ENCODE measurements around the gene STKLD1.
A peak's percentile ranks its signal among the peaks of the same experiment; 100 is the strongest.
"Not testable (repeated sequence)": the region's sequence is repeated elsewhere in the genome, so short reads cannot be mapped to it uniquely, and the experiment has no call there.

STKLD1 gene

DNA sequence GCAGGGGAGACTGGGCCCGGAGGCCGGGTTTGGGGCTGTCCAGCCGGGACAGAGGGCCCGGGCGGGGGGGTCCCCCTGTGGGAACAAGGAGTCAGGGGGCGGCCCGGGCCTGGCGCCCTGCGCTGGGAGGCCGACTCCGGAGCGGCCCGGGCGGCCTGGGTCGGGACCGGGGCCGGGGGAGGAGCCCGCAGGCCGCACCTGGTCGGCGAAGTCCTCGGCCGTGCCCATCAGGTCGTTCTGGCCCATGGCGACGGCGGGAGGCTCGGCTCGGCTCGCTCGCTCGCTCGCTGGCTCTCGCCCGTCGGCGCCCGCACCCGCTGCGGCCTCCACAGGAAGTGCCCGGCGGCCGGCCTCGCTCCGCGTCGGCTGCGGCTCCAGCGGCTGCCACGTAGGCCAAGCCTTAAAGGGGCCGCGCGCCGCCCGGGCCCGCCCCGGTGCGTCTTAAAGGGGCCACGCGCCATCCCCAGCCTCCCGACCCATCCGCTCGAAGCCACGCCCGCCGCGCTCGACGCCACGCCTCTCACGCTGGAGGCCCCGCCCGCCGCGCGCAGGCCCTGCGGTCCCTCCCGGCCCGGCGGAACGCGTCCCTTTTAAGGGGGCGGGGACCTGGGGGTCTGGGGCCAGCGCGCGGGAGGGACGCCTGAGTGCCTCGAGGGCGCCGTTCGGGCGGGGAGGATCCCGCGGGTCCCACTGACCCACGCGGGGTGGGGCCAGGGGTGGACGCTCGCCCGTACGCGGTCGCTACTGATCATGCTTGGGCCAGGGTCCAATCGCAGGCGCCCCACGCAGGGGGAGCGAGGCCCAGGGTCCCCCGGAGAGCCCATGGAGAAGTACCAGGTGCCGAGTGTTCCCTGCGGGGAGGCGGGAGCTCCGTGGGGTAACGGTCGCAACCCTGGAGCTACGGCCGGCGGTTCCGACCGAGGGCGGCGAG lies at the start of gene STKLD1, which contains the start of gene SURF4:
Gene STKLD1, plus strand, starts transcription at position 643 of the 931 bp plus-strand sequence. Its CDS starts 108 bp downstream, at position 751.
Gene SURF4, minus strand, starts transcription at position 337 of the 931 bp plus-strand sequence. Its CDS starts 91 bp downstream, at position 246.
- DNase-seq = peak; percentile 98

- DNase-seq = not testable (repeated sequence)
Observed at GRCh38 chr9:133327021-133327420, 49.1 kb upstream of the STKLD1 start.

- no peak for DNase-seq
Observed at GRCh38 chr9:133327834-133328484, 48.2 kb upstream of the STKLD1 start.

GRCh38 chr9:133329306-133330156 lies 46.6 kb upstream of the STKLD1 start:
- not testable (repeated sequence) for DNase-seq

DNA sequence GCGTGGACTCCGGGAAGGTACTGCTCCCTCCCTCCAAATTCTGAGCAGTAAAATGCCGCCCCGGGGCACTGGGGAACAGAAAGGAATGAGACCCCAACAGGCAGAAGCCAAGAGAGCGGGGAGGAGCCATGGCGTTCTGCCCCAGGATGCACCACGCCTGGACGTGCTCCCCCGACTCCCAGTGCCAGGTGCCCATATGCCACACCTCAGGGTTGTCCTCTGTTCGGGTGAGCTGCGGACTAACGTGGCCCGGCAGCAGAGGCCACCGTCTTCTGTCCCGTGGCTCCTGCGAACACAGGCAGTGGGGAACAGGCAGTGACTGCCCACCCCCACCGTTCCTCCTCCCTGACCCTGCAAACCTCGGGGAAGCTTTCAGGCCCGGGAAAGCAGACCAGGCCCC lies 44.9 kb upstream of the STKLD1 start:
- DNase-seq = no peak

DNA sequence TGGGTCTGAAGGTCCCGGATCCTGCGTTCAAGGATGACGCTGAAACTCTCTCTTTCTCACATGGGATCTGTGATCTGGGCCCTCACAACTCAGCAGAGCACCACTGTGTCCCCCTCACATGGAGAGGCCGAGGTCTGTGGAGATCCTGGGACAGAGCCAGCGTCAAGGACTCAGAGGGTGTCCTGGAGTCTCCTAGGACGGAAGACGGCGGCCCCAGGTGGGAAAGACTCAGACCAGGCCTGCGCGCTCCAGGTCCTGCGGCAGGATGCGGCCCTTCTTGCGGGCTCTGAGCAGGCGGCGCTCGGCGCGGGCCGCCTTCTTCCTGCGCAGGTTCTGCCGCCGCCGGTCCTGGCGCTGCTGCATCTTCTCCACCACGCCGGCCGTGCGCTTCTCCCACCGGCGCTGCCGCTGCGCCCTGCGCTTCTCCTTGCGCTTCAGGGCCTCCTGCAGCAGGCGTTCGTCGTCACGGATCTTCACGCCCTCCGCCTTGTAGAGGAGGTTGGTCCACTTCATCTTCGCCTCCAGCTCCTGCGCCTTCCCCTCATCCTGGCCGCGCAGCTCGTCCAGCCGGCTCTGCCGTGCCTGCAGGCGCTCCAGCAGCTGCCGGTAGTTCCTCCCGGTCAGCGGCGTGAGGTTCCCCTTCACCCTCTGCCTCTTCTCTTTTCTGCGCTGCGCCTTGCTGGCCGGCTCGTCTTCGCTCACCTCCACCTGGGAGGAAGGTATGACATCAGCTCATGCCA lies 44.4 kb upstream of the STKLD1 start:
- no peak for DNase-seq

DNA sequence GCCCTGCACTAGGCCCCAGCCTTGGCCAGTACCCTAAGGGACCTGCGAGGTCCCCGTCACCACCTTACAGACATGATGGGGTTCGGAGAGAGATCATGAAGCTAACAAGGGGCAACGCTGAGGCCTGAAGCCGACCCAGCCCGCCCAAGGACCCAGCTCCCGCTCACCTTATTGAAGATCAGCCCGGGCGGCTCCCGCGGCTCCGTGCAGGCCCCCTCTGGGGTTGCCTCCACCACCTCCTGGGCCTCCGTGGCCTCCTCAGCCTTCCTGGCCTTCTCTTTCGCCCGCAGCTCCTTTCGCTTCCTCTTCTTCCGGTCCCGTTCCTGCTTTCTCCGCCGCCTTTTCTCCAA lies 43.8 kb upstream of the STKLD1 start:
- no peak for DNase-seq

- no peak for DNase-seq
Observed at GRCh38 chr9:133333011-133333410, 43.2 kb upstream of the STKLD1 start.

GRCh38 chr9:133333566-133333965 lies 42.6 kb upstream of the STKLD1 start:
- no peak for DNase-seq

- DNase-seq = no peak
Observed at GRCh38 chr9:133334161-133334560, 42.0 kb upstream of the STKLD1 start.

DNA sequence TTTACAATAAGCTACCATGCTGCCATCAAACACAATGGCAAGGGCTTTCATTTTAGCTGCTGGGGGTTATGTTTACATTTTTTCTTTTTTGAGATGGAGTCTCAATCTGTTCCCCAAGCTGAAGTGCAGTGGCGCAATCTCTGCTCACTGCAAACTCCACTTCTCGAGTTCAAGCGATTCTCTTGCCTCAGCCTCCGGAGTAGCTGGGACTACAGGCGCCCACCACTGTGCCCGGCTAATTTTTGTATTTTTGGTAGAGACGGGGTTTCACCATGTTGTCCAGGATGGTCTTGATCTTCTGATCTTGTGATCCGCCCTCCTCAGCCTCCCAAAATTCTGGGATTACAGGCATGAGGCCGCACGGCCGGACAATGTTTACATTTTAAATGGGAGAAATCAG lies 41.3 kb upstream of the STKLD1 start:
- DNase-seq = not testable (repeated sequence)

DNA sequence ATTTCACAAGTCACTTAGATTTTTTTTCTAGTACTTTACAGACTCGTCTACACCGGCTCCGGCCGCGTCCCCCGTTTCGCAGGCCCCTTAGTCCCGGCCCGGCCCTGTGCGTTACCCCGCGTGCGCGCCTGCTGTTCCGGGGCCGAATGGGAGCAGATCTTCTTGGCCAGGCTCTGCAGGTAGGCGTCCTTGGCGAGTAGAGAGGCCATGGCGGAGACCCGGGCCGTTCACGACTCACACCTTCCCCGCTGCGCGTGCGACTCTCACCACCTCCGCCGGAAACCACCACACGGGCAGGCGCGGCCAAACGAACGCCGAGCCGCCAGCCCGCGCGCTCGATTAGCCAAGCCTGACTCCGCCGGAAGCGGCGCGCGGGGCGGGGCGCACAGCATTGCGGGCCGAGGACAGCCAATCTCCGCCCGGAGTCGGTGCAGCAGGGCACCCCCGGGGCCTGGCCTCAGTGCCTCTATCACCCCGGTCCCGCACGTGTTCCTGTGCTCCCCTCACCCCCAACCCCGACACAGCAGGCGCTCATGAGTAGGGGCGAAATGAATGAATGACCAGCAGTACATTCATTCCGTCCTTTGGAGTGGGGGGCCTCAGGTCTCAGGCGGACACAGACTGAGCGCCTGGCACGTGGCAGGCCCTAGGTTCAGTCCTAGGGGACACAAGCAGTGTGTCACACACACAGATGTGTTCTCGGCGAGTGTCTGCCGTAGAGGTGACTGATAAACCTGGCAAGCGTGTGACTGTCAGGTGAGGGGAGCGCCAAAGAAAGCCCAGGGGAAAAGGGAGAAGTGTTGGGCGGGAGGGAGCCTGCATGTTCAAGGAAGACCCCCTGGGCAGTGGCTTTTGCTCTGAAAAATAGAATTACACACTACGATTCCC lies 40.0 kb upstream of the STKLD1 start, which contains the start of gene SURF6:
Gene SURF6, minus strand, starts transcription at position 265 of the 888 bp plus-strand sequence. Its CDS starts 56 bp downstream, at position 209.
- peak; percentile 96 for DNase-seq

DNA sequence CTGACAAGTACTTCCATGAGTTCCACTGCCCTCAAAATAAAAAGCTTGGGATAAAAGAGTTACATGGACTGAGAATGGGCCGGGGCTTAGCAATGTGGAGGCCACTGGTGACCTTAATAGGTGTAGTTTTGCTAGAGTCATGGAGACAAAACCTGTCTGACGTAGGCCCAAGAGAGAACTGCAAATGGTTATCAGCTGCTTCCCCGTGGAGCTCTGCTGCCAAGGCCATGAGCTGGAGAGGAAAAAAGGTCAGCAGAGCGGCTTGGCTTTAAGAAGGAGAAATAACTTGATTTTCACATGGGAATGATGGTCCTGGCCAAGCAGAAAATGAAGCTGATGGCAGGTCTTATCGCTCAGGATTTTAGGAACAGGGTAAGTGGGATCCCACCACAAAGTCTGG lies 36.5 kb upstream of the STKLD1 start:
- DNase-seq = no peak

DNA sequence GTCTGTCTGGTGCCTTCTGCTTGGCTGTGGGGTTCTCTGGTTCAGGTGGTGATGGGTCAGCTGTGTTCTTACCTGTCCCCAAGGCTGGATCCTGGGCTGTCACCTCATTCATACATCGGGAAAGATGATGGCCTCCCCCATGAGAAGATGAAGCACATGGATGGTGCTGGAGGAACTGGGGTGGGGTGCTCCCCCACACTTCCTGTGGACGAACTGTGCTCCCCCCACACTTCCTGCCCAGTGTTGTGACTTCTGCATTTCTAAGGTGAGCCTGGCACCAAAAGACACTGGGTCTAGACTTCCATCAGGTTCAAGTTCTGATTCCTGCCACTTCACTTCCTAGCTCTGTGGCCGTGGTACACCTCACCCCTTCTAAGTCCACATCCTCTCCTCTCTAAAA lies 35.9 kb upstream of the STKLD1 start:
- no peak for DNase-seq

DNA sequence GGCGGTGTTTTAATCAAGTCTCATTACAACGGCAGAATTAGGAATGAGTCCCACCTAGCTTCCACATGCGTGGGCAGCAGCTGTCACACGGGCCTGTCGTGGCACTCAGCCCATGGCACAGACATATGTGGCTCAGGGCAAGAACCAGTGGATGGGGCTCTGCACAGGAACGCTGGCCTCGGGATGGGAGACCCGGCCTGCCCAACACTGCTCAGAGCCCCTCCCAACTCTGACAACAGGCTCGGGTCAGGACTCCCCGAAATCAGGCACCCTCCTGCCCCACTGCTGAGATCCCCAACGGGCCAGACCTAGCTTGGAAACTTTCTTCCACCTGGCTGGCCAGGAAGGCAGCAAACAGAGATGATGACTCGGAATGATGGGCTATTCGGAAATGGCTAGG lies 35.2 kb upstream of the STKLD1 start:
- DNase-seq = no peak

DNA sequence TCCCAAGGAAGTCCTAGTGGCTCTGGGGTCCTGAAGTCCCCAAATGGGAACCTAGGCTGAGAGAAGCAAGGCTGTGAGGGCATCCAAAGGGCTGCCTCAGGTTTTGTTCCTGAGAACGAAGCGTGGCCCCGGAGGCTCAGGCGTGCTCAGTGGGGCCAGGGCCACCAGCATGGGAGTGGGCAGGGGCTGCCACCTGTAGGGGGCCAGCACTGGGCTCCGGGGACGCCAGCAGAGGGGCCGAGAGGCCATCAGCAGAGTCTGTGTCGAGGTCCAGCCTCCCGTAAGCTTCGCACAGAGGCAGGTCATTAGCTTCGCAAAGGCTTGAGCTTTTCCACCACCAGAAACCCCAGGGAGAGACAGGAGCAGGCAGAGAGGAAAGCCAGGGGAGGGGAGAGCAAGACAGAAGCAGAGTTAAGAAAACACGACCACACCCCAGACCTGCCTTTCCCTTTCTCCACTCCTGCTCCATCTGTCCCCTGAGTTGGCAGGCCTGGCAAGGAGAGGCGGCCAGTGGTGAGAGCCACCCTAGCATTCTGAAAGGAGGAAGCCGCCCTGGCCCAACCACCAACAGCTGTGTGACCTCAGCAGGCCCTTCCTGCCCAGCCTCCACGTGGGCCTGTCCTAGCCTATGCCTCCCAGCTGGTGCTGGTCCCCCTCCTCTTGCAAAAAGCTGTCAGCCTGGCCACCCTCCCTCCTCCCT lies 34.6 kb upstream of the STKLD1 start:
- DNase-seq = no peak

DNA sequence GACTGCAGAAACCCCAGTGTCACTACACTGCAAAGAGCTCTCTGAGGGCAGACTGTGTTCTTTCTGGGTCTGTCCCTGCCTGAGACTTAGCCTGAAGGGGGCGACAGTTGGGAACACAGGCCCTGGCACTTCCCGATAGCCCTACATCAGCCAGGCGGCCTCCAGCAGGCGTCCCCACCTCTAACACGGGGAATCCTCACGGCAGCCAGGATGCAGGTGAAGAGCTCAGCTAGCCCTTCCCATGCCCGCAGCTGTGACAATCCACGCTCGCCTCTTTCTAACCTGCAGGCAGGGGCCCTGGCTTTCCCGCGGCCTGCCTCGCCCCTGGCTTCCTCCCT lies 34.1 kb upstream of the STKLD1 start:
- no peak for DNase-seq

DNA sequence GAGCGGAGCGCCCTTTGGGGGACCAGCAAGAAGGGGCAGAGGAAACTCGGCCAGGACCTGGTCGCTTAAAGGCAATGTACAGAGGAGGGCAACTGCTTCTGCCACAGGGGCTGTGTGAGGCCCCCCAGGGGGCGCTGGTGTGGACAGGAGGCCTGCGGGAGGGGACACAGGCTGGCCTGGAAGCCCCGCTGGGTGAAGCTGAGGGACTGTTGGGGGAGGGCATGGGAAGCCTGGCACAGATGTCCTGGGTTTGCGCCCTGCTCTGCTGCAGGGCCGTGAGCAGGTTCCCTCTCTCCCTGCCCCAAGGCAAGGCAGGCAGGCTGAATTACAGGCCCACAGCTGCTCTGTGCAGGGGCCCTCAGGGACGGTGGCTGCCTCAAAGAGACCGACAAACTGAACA lies 33.6 kb upstream of the STKLD1 start:
- no peak for DNase-seq

DNA sequence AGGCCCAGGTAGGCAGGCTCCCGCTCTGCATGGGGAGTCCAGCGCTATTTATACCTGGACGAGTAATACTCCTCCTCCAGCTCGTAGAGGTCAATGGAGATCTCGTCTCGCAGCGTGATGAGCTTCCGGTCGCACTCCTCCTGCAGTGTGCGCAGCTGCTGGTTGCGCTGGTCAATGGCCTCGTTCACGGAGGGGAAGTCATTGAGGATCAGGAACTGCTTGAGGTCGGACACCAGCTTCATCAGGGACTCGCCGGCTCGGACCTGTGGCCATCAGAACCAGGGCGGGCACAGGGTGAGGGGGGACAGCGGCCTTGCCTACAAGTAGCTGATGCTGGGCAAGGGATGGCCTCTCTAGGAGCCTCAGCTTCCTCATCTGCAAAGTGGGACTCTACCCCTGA lies 32.1 kb upstream of the STKLD1 start:
- no peak for DNase-seq

GRCh38 chr9:133344979-133345378 lies 31.2 kb upstream of the STKLD1 start:
- DNase-seq = no peak

- no peak for DNase-seq
Observed at GRCh38 chr9:133345596-133345995, 30.6 kb upstream of the STKLD1 start.

Measured in activated CD4-positive, CD25-positive, alpha-beta regulatory T cell treated with anti-CD3 and anti-CD28 coated beads, Interleukin-2, amount 50 U/mL, for 72 hours (primary cell).